ENCODE results near the gene CDC34.

DNA sequence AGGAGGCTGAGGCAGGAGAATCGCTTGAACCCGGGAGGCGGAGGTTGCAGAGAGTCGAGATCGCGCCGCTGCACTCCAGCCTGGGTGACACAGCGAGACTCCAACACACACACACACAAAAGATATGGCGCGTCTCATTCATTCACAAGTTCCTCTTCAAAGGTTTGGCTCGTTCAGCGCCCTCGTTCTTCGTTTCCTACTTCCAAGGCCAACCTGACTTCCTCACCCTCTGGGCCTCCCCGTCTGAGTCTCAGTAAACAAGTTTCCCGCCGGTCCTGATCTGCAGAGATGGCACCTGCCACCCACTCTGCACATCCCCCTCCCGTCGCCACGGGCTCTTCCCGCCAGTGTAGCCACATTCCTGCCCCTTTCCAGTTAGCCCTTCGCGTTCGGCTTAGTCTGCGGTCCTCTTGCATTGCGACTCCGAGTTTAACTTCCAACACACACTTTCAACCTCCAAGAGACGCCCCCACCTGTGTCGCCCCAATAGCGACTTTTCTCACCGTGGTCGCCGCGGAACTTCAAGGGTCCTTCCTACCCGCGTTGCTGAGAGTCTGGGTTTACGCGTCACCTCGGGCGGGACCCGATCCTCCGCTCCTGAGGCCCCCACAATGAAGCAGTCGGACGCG, 39.5 kb downstream of the CDC34 start:
- TF ChIP-seq, protein P1, sequence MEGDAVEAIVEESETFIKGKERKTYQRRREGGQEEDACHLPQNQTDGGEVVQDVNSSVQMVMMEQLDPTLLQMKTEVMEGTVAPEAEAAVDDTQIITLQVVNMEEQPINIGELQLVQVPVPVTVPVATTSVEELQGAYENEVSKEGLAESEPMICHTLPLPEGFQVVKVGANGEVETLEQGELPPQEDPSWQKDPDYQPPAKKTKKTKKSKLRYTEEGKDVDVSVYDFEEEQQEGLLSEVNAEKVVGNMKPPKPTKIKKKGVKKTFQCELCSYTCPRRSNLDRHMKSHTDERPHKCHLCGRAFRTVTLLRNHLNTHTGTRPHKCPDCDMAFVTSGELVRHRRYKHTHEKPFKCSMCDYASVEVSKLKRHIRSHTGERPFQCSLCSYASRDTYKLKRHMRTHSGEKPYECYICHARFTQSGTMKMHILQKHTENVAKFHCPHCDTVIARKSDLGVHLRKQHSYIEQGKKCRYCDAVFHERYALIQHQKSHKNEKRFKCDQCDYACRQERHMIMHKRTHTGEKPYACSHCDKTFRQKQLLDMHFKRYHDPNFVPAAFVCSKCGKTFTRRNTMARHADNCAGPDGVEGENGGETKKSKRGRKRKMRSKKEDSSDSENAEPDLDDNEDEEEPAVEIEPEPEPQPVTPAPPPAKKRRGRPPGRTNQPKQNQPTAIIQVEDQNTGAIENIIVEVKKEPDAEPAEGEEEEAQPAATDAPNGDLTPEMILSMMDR (conservative IDR thresholded peaks at IDR 0.05): no peak
- TF ChIP-seq ZFX (IDR thresholded peaks at IDR 0.05): no peak
